Measurements from ENCODE around the gene KLF16.

KLF16 gene

DNA sequence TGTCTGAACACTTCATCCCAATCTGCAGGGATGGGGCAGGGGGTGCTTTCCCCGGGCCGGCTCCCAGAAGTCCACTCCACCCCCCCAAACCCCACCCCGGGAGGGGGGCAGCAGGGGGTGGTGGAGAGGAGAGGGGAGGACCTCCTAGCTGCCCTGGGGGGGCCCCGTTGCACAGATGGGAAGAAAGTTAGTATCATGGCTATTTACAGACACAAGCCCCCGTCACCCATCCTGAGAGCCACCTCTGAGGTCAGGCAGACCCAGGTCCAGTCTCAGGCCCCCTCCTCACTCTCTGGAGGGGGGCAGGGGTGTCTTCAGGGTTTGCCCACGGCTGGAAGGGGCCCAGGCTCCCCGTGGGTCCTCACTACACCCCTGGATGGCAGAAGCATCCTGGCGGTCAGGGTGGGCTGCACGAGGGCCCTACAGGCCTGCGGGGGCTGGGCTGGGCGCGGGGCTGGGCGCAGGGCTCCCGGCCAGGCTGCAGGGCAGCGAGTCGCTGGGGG, 9.3 kb downstream of the KLF16 start:
- no peak for DNase-seq

DNA sequence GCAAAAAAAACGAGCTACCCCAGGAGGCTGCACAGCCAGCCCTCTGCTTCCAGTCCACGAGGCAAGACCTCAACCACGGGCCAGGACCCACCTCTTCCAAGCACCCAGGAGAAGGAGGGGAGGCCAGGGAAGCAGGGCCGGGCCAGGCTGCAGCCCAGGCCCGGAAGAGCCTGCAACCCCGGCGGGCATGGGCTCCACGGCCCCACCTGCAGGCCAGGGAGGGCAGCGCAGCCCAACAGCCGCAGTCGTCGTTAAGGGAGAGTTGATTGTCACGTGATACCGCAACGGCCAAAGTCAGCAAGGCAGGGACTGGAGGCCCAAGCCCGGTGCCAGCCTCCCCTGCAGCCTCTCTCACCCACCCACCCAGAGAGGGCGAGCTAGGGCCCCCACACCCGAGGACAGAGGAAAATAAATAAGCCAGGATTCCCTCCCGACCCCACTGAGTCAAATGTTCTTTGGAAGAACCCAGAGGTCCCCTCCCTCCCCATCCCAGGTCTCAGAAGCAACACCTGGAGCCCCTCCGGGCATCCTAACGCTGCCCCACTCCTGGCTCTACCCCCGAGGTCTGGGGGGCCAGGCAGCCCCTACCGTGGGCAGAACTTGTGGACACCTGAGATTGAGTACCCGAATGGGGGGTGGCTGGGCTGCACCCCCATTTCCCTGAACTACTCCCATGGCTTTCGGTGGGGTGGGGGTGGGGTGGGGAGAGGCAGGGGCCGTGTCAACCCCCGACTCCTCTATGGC, 9.9 kb downstream of the KLF16 start:
- peak; percentile 67 to 75 for DNase-seq

DNA sequence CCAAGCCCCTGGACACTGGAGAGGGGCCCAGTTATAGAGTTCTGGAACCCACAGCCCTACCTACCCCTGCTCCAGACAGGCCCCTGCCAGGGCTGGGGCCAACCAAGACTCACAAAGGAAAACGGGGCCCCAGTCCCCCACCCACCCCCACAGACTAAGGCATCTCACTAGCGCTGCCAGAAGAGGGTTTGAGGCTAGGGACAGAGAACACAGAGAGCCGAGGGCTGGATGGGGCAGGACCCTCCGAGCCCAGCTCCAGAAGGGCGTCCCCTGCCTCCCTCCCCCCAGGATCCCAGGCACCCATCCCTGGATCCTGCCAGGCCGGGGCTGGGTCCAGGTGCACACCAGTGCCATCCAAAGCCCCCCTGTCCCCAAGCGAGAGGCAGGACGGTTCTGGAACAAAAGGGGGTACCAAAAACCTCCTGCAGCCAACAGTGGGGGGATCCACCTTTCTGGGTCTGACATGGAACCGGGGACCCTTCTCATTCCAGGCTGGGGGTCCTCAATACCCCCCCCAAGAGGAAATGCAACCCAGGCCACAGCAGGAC, 10.7 kb downstream of the KLF16 start:
- no peak for DNase-seq

DNA sequence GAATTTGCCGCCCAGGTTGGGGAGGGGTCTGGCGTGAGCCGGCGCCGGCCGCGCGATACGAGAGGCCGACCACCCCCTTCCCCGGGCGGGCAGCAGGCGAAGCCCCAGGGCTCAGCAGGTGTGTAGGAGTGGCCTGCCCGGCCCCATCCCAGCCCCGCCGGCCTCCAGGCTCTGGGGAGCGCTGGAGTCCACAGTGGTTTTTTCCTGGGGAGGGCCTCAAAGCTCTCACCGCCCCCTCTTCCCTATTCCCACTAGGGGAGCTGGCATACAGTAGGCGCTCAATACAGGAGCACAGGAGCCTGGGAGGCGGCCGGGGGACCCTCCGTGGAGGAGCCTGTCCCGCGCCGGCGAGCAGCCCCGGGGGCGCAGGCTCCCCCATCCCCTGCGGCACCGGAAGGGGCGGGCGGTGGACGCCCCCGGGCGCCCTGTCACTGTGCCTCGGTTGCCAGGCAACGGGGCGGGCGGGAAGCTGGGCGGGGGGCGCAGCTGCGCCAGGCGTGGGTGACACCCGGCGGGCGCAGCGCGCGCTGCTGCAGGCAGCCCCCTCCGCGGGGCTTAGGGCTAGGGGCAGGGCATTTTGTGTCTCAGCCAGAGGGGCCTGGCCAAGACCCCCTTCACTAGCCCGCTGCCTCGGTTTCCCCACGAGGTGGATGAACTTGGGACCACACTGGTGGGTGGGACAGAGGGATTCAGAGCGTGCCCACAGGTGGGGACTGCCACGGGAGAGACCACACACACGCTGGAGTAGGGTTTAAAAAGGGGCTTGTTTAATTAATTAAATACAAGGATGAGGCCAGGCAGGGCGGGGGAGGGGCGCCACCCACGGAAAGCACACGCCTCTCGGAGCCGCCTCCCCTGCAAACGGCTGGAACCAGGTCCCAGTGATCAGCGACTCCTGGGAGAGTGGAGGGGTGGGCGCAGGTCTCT, 11.5 kb downstream of the KLF16 start:
- DNase-seq, result peak; percentile 65 to 82

GRCh38 chr19:1850809-1851653, 12.3 kb downstream of the KLF16 start:
- DNase-seq, result no peak

DNA sequence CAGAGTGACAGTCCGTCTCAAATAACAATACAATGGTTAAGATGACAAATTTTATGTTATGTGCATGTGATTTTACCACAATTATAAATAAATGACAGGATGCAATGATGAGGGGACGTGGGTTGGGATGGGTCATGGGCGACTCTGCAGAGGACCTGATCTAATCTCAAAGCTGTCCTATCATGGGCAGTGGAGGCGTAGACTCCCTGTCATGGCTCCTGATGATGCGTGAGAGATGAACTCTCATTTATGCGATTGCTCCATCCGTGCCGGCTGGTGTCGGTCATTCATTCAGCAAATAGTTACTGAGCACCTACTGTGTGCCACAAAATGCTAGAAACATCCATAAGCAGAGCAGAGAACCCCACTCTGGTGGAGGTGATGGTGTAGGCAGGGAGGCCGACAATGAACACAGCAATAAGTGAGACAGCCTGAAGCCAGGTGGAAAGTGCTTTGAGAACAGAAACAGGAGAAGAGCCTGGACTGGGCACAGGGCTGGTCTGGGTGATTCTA, 13.4 kb downstream of the KLF16 start:
- no peak for DNase-seq

DNA sequence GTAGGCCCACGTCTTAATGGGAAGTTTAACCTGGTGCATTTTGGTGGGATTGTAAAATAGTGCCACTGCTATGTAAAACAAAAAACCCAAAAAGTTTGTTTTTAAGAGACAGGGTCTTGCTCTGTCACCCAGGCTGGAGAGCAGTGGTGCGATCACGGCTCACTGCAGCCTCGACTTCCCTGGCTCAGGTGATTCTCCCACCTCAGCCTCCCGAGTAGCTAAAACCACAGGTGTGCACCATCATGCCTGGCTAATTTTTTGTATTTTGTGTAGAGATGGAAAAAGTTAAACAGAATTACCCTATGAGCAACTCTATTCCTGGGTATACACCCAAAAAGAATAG, 14.3 kb downstream of the KLF16 start:
- DNase-seq, result no peak

- peak; percentile 95 to 96 for DNase-seq
These were observed 14.8 kb downstream of the KLF16 start, which contains the start of gene REXO1 for GRCh38 chr19:1848399-1849131. REXO1 (minus strand) TSS chr19:1848483; CDS start chr19:1848358, 125 bp downstream.

DNA sequence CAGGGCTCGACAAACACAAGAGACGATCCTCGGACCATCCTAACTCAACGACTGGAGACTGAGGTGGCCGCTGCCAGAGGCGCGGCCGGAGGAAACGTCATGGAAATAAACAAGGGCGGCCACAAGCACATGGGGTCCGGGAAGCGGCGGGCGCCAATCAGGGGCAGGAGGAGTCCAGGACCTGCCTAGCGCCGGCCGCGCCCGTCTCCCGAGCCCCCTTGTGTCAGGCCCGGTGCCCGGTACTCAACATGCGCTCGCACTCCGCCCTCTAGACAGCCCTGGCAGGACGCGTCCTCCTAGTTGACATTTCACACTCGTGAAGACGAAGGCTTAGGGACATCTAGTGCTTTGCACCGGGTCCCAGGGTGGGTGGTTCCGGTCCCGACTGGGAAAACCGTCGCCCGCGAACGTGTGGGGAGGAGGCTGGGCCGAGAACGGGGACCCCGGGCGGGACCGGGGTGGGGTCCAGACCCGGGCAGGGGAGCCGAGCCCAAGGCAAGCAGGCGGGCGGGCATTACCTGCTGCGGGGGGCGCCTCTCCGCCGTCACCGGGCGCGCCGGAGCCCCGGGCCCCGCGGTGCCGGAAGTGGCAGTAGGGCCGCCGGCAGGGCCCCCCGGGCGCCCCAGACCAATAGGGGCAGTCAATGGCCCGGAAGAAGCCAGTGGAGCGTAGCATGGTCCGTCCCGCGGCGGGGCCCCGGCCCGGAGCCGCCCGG, 15.5 kb downstream of the KLF16 start:
- DNase-seq, result no peak

DNA sequence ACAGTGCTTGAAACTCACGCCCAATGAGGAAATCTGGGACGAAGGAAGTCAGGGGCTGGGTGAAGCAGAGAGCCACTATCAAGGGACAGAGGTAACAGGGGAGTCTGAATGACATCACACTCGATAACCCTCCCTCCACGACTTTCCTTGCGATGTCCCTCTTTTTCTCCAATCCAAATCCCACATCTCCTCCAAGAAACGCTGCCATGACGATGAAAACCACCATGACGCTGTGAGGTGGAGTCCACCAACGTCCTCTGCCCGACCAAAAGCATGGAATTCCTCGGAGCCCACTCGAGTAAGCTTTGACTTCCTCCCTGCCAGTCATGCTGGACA, 16.1 kb downstream of the KLF16 start:
- no peak for DNase-seq

DNA sequence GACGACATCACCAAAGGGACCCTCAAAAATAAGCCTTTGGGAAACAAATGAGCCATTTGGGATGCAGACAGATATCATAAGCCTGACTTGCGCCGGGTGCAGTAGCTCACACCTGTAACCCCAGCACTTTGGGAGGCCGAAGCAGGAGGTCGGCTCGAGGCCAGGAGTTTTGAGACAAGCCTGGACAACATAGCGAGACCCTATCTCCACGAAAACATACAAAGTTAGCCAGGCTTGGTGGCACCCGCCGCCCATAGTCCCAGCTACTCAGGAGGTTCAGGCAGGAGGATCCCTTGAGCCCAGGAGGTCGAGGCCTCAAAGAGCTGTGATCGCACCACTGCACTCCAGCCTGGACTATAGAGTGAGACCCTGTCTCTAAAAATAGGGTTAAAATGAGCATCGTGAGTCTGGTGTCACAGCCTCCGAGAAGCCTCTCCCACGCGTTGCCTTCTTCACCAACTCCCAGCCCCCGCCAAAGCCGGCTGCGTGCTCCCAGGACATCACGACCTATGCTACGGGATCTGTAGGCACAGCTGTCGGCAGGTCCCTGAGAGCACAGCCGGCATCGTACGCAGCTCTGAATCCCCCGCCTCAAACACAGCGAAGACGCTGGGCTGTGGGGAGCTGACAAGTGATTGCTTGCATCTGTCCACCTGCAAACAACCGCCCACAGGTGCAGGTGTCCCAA, 16.7 kb downstream of the KLF16 start:
- no peak for DNase-seq

GRCh38 chr19:1845642-1846041, 17.7 kb downstream of the KLF16 start:
- no peak for DNase-seq

DNA sequence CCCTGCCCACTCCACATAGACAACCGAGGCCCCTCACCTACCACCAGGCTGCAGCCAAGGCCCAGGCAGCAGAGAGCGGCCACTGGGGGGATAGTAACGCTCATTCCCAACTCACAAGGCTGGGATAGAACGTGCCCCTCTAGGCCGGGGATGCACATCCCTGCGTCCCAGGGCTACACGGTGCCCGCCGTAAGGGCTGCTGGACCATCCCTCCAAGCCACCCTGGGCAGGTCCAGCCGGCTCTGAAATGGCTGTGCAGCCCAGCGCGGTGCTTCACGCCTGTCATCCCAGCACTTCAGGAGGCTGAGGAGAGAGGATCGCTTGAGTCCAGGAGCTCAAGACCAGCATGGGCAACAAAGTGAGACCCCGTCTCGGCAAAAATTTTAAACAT, 18.3 kb downstream of the KLF16 start:
- DNase-seq, result no peak

DNA sequence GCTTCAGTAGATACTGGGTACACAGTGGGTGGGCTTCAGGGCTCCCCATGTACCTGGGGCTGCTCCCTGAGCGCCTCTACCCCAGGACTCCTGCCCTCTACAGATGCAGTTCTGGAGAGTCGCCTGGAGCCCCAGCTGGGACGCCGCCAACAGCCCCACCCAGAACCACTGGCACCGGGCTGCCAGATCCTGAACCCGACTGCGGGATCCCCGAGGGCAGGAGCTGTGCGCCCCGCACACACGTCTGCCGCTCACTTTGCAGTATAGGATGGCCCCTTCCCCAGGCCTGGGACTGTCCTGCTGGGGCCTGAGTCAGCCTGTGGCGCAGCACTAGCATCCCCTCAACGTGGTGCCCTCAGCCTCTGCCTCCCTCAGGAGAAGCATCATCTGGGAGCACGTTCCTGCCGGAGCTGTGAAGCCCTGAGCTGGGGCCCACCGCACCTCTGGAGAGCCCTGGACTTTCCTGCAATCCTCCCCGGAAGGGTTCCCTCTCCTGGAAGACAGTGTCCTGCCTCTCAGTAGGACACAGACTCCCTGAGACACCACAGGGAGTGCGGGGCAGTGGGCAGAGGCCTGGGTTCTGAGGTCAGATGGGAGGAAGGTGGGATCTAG, 18.8 kb downstream of the KLF16 start:
- DNase-seq, result no peak

- no peak for DNase-seq
These were observed 19.6 kb downstream of the KLF16 start for GRCh38 chr19:1843646-1844394.

- DNase-seq, result no peak
These were observed 20.3 kb downstream of the KLF16 start for GRCh38 chr19:1843116-1843515.

GRCh38 chr19:1841209-1841924, 22.0 kb downstream of the KLF16 start:
- no peak for DNase-seq

GRCh38 chr19:1840541-1841115, 22.8 kb downstream of the KLF16 start:
- DNase-seq, result no peak

All from stimulated activated CD4-positive, alpha-beta T cell treated with anti-CD3 and anti-CD28 coated beads, Interleukin-4, amount 100 ng/mL, for 4 hours (primary cell).